HepG2 (cell line): ENCODE results near the gene CCDC88B. TPM values are rescaled to one million over a fixed set of nuclear protein-coding genes. Genes with fewer than 3 reads are reported as not detected.

ENCODE experiments used
- FOSL2 ChIP-seq: sonication (generic); formaldehyde crosslinking; IDR thresholded peaks from 2 replicates; pipeline ENCODE4 v1.4.0; 2020; ENCODE audit warnings: missing genetic modification reagents
- JDP2 ChIP-seq: sonication (generic); formaldehyde crosslinking; IDR thresholded peaks from 2 replicates; pipeline ENCODE4 v1.8.1; 2022; ENCODE audit warnings: missing genetic modification reagents, borderline replicate concordance
- KMT2B ChIP-seq: IDR thresholded peaks from 2 replicates; pipeline ENCODE4 v1.6.1; 2016; ENCODE audit warnings: missing genetic modification reagents, missing compliant biosample characterization
- NR1H2 ChIP-seq: sonication (generic); formaldehyde crosslinking; IDR thresholded peaks from 2 replicates; pipeline ENCODE4 v1.8.1; 2022; ENCODE audit warnings: low read depth, missing genetic modification reagents, borderline replicate concordance
- PBX3 ChIP-seq: sonication (generic); formaldehyde crosslinking; IDR thresholded peaks from 2 replicates; pipeline ENCODE4 v1.8.1; 2023; ENCODE audit warnings: missing genetic modification reagents, inconsistent platforms, borderline replicate concordance
- POLR2AphosphoS2 ChIP-seq: IDR thresholded peaks from 2 replicates; pipeline ENCODE4 v1.6.1; 2011; ENCODE audit warnings: low read depth, low read length, improper control_type of control experiment
- RNF219 ChIP-seq: sonication (generic); formaldehyde crosslinking; IDR thresholded peaks from 2 replicates; pipeline ENCODE4 v1.5.0; 2020; ENCODE audit warnings: mild to moderate bottlenecking, missing genetic modification reagents
- TFAP4 ChIP-seq: sonication (generic); IDR thresholded peaks from 2 replicates; pipeline ENCODE4 v1.6.1; 2016; ENCODE audit warnings: low read depth, borderline replicate concordance
- TMF1 ChIP-seq: sonication (generic); formaldehyde crosslinking; IDR thresholded peaks from 2 replicates; pipeline ENCODE4 v1.8.1; 2022; ENCODE audit warnings: low read depth, missing genetic modification reagents
- TOPORS ChIP-seq: sonication (generic); formaldehyde crosslinking; IDR thresholded peaks from 2 replicates; pipeline ENCODE4 v1.8.0; 2023; ENCODE audit warnings: mild to moderate bottlenecking, missing genetic modification reagents
- ZFP62 ChIP-seq: sonication (generic); formaldehyde crosslinking; IDR thresholded peaks from 2 replicates; pipeline ENCODE4 v1.4.0; 2020; ENCODE audit warnings: missing genetic modification reagents
- ZNF253 ChIP-seq: sonication (generic); formaldehyde crosslinking; IDR thresholded peaks from 2 replicates; pipeline ENCODE4 v1.8.0; 2022; ENCODE audit warnings: mild to moderate bottlenecking, missing genetic modification reagents, borderline replicate concordance
- ZNF510 ChIP-seq: sonication (generic); formaldehyde crosslinking; IDR thresholded peaks from 2 replicates; pipeline ENCODE4 v1.4.0; 2020; ENCODE audit warnings: low read depth, mild to moderate bottlenecking, missing genetic modification reagents
- ZNF562 ChIP-seq: sonication (generic); formaldehyde crosslinking; IDR thresholded peaks from 2 replicates; pipeline ENCODE4 v1.8.0; 2022; ENCODE audit warnings: missing genetic modification reagents, borderline replicate concordance
- ZNF672 ChIP-seq: sonication (generic); formaldehyde crosslinking; IDR thresholded peaks from 2 replicates; pipeline ENCODE4 v1.8.1; 2022; ENCODE audit warnings: missing genetic modification reagents
- ZNF713 ChIP-seq: sonication (generic); formaldehyde crosslinking; IDR thresholded peaks from 2 replicates; pipeline ENCODE4 v1.4.0; 2020; ENCODE audit warnings: mild to moderate bottlenecking, missing genetic modification reagents
- ZNF883 ChIP-seq: sonication (generic); formaldehyde crosslinking; IDR thresholded peaks from 2 replicates; pipeline ENCODE4 v1.5.1; 2020; ENCODE audit warnings: mild to moderate bottlenecking, missing genetic modification reagents; ENCODE audit errors: not compliant biosample characterization
- ZNF891 ChIP-seq: sonication (generic); formaldehyde crosslinking; IDR thresholded peaks from 2 replicates; pipeline ENCODE4 v1.5.0; 2020; ENCODE audit warnings: mild to moderate bottlenecking, missing genetic modification reagents
- polyA plus RNA-seq, 8 experiments: library from polyadenylated mRNA; depleted of rRNA in 3 of 8; stranded (reverse) in 7 of 8; unstranded in 1 of 8; fragments of >200 nt; fragmentation: Illumina TruSeq in 4 of 8; extraction: Trizol in 4 of 8; gene quantifications; 2 replicates each; pipeline versions ENCODE4 v1.2.1 to v1.2.3, GENCODE V29; 2011 to 2016; ENCODE audit warnings: low read depth in 4 of 8, missing spikeins in 1 of 8, mixed read lengths in 1 of 8; ENCODE audit not compliant: insufficient read depth in 1 of 8
- total RNA-seq, 5 experiments: library from RNA; depleted of rRNA; stranded (reverse); fragments of >200 nt; fragmentation: Illumina TruSeq; extraction: Trizol; gene quantifications; 2 replicates each; pipeline ENCODE4 v1.2.3, GENCODE V29; 2016; ENCODE audit warnings: low read depth in 1 of 5
- TF ChIP-seq, protein P1 (sequence below): sonication (generic); formaldehyde crosslinking; IDR thresholded peaks from 2 replicates; pipeline ENCODE4 v1.8.1; 2023; ENCODE audit warnings: mild to moderate bottlenecking, missing genetic modification reagents
- TF ChIP-seq, protein P2 (sequence below): sonication (generic); formaldehyde crosslinking; IDR thresholded peaks from 2 replicates; pipeline ENCODE4 v1.4.0; 2020; ENCODE audit warnings: missing genetic modification reagents

CCDC88B gene
- total and polyA plus RNA-seq, 2 of the 13 experiments (the other 11 are each of a cell fraction or from before 2014, with no cell fraction given), result 3.6 to 4.8 TPM

GRCh38 chr11:64317325-64317960, 22.6 kb upstream of the CCDC88B start, which contains the start of gene TRMT112 (continued):
- TF ChIP-seq ZNF253 (CRISPR knock-in tag) (no peak), POLR2AphosphoS2 (no peak), JDP2 (no peak), RNF219 (CRISPR knock-in tag) (no peak), ZNF713 (CRISPR knock-in tag) (no peak), ZNF891 (CRISPR knock-in tag) (no peak), ZFP62 (CRISPR knock-in tag) (no peak), TFAP4 (no peak), TOPORS (CRISPR knock-in tag) (no peak), TMF1 (CRISPR knock-in tag) (peak; percentile 33; the same call in 1 of the 2 replicates), NR1H2 (CRISPR knock-in tag) (no peak), ZNF883 (CRISPR knock-in tag) (no peak), PBX3 (CRISPR knock-in tag) (no peak), ZNF562 (no peak), ZNF510 (CRISPR knock-in tag) (no peak), FOSL2 (CRISPR knock-in tag) (no peak), KMT2B (CRISPR knock-in tag) (peak; percentile 40; the same call in 1 of the 2 replicates), ZNF672 (CRISPR knock-in tag) (no peak)
- TF ChIP-seq, protein P1, sequence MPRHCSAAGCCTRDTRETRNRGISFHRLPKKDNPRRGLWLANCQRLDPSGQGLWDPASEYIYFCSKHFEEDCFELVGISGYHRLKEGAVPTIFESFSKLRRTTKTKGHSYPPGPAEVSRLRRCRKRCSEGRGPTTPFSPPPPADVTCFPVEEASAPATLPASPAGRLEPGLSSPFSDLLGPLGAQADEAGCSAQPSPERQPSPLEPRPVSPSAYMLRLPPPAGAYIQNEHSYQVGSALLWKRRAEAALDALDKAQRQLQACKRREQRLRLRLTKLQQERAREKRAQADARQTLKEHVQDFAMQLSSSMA (CRISPR knock-in tag), result peak; percentile 99
- TF ChIP-seq, protein P2, sequence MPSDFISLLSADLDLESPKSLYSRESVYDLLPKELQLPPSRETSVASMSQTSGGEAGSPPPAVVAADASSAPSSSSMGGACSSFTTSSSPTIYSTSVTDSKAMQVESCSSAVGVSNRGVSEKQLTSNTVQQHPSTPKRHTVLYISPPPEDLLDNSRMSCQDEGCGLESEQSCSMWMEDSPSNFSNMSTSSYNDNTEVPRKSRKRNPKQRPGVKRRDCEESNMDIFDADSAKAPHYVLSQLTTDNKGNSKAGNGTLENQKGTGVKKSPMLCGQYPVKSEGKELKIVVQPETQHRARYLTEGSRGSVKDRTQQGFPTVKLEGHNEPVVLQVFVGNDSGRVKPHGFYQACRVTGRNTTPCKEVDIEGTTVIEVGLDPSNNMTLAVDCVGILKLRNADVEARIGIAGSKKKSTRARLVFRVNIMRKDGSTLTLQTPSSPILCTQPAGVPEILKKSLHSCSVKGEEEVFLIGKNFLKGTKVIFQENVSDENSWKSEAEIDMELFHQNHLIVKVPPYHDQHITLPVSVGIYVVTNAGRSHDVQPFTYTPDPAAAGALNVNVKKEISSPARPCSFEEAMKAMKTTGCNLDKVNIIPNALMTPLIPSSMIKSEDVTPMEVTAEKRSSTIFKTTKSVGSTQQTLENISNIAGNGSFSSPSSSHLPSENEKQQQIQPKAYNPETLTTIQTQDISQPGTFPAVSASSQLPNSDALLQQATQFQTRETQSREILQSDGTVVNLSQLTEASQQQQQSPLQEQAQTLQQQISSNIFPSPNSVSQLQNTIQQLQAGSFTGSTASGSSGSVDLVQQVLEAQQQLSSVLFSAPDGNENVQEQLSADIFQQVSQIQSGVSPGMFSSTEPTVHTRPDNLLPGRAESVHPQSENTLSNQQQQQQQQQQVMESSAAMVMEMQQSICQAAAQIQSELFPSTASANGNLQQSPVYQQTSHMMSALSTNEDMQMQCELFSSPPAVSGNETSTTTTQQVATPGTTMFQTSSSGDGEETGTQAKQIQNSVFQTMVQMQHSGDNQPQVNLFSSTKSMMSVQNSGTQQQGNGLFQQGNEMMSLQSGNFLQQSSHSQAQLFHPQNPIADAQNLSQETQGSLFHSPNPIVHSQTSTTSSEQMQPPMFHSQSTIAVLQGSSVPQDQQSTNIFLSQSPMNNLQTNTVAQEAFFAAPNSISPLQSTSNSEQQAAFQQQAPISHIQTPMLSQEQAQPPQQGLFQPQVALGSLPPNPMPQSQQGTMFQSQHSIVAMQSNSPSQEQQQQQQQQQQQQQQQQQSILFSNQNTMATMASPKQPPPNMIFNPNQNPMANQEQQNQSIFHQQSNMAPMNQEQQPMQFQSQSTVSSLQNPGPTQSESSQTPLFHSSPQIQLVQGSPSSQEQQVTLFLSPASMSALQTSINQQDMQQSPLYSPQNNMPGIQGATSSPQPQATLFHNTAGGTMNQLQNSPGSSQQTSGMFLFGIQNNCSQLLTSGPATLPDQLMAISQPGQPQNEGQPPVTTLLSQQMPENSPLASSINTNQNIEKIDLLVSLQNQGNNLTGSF, result no peak
